Lower lobe of right lung (tissue), 2 donors: ENCODE data around the gene SORBS2. TPM values are rescaled to one million over a fixed set of nuclear protein-coding genes. Genes with fewer than 3 reads are reported as not detected.

Experiments used
- ATAC-seq, 2 donors: fragments of 200-7000 bp; cut with Tn5 transposase; one replicate each; pipeline ENCODE4 v1.9.1; 2020 to 2022; ENCODE audit warnings: mild to moderate bottlenecking in 2 of 2, moderate library complexity in 2 of 2
- DNase-seq: peaks from one replicate; pipeline ENCODE4 v3.0.0-alpha.2; 2020
- H3K27ac ChIP-seq: fragments of 200-600 bp; one replicate; pipeline ENCODE4 v1.8.0; 2022
- H3K27me3 ChIP-seq: fragments of 200-600 bp; one replicate; pipeline ENCODE4 v1.8.0; 2022; ENCODE audit warnings: low read depth
- H3K36me3 ChIP-seq: fragments of 200-600 bp; one replicate; pipeline ENCODE4 v1.8.0; 2022; ENCODE audit warnings: mild to moderate bottlenecking
- H3K4me1 ChIP-seq: fragments of 200-600 bp; one replicate; pipeline ENCODE4 v1.8.0; 2022
- H3K4me3 ChIP-seq: fragments of 200-600 bp; one replicate; pipeline ENCODE4 v1.8.0; 2022; ENCODE audit warnings: mild to moderate bottlenecking
- H3K9me3 ChIP-seq: fragments of 200-600 bp; one replicate; pipeline ENCODE4 v1.8.0; 2022
- intact Hi-C: fragments of 100-400 bp; cut with DNase I; formaldehyde crosslinking; loops from one replicate; pipeline ENCODE4 v1.11.0; 2022
- total RNA-seq: library from RNA; stranded (reverse); fragmentation: NEBNext Ultra II Directional; extraction: Animal tissue kit (Norgen Biotek cat#: 25700); gene quantifications from one replicate; pipeline ENCODE4 v1.2.1, GENCODE V29; 2021
- TF ChIP-seq, protein P1 (sequence below): fragments of 200-600 bp; IDR thresholded peaks from one replicate; pipeline ENCODE4 v1.8.0; 2022; ENCODE audit warnings: antibody characterized with exemption, mild to moderate bottlenecking
- donor health status: DM: no; HTN: yes; CAD: no; lungs with severe emphysema.

Gene SORBS2
- total RNA-seq, 1 donor from 2014 or later = 49.3 TPM

DNA sequence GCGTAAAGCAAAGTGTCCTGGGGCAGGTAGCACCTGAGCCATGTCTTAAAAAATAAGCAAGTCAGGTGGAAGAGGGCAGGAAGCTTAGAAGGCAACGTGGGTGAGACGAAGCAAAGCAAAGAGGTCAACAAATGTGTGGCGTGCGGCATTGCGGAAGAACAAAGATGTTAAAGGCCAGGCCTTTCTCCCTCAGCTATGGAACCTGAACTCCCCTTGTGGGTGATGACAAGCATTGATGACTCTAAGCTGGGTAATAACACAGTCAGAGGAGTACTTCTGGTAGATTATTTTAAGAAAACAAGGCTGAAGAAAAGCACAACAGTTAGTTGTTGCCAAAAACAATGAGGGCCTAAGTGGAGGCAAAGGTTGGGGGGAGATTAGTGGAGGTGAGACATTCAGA is 29.0 kb upstream of the SORBS2 start:
- ATAC-seq = no peak
- TF ChIP-seq, protein P1, sequence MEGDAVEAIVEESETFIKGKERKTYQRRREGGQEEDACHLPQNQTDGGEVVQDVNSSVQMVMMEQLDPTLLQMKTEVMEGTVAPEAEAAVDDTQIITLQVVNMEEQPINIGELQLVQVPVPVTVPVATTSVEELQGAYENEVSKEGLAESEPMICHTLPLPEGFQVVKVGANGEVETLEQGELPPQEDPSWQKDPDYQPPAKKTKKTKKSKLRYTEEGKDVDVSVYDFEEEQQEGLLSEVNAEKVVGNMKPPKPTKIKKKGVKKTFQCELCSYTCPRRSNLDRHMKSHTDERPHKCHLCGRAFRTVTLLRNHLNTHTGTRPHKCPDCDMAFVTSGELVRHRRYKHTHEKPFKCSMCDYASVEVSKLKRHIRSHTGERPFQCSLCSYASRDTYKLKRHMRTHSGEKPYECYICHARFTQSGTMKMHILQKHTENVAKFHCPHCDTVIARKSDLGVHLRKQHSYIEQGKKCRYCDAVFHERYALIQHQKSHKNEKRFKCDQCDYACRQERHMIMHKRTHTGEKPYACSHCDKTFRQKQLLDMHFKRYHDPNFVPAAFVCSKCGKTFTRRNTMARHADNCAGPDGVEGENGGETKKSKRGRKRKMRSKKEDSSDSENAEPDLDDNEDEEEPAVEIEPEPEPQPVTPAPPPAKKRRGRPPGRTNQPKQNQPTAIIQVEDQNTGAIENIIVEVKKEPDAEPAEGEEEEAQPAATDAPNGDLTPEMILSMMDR = no peak
- intact Hi-C loops = no loop called here
- no peak overlapping the region for H3K27ac ChIP-seq
- no peaks in the 10 kb centered on the region for H3K27me3 ChIP-seq
- H3K4me3 ChIP-seq = no peak overlapping the region
- no peaks in the 10 kb centered on the region for H3K36me3 ChIP-seq
- DNase-seq = no peak
- no peaks in the 10 kb centered on the region for H3K9me3 ChIP-seq
- peaks cover 30% of the 10 kb centered on the region for H3K4me1 ChIP-seq

DNA sequence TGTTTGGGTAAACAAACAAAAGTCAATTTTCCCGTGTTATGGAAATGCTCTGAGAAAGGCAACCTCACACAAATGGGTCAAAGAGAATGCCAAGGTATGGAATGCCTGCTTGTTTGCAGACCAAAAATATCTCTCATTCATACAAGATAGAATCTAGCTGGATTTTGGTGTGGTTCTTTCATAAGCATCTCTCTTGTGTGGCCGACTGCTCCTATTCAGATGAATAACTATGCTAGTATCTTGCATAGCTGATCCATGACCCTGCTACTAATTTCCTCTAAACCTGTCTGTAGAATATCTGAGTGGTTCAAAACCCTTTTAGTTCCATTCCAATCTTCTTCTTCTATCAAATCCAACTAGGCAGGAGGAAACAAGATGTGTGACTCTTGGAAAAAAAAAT is 28.2 kb upstream of the SORBS2 start:
- TF ChIP-seq, protein P1 = no peak
- intact Hi-C loops = no loop called here
- no peak for ATAC-seq
- H3K27ac ChIP-seq = no peak overlapping the region
- H3K9me3 ChIP-seq = no peaks in the 10 kb centered on the region
- no peak overlapping the region for H3K4me3 ChIP-seq
- H3K27me3 ChIP-seq = no peaks in the 10 kb centered on the region
- no peaks in the 10 kb centered on the region for H3K36me3 ChIP-seq
- DNase-seq = no peak
- H3K4me1 ChIP-seq = peaks cover 30% of the 10 kb centered on the region

- peaks cover 30% of the 10 kb centered on the region for H3K4me1 ChIP-seq
- no peak overlapping the region for H3K4me3 ChIP-seq
- H3K27me3 ChIP-seq = no peaks in the 10 kb centered on the region
- peak overlapping the region; percentile 15 for H3K27ac ChIP-seq
- ATAC-seq (no peak), DNase-seq (no peak)
- no peaks in the 10 kb centered on the region for H3K36me3 ChIP-seq
- no peaks in the 10 kb centered on the region for H3K9me3 ChIP-seq
- intact Hi-C loops = no loop called here
- TF ChIP-seq, protein P1 = no peak
These were observed 27.8 kb upstream of the SORBS2 start for GRCh38 chr4:185839770-185840169.

- Histone ChIP-seq H3K27me3 (no peaks in the 10 kb centered on the region), H3K4me3 (no peak overlapping the region), H3K9me3 (no peaks in the 10 kb centered on the region), H3K27ac (peak overlapping the region; percentile 15), H3K36me3 (no peaks in the 10 kb centered on the region), H3K4me1 (peaks cover 30% of the 10 kb centered on the region)
- intact Hi-C loops = no loop called here
- TF ChIP-seq, protein P1 = no peak
- peak; percentile 34 to 66 for ATAC-seq
- no peak for DNase-seq
These were observed 27.3 kb upstream of the SORBS2 start for GRCh38 chr4:185839194-185839712.

GRCh38 chr4:185838514-185839193 is 26.7 kb upstream of the SORBS2 start:
- Histone ChIP-seq H3K36me3 (no peaks in the 10 kb centered on the region), H3K9me3 (no peaks in the 10 kb centered on the region), H3K27me3 (no peaks in the 10 kb centered on the region), H3K4me3 (no peak overlapping the region), H3K27ac (no peak overlapping the region), H3K4me1 (peaks cover 30% of the 10 kb centered on the region)
- no peak for DNase-seq
- TF ChIP-seq, protein P1 = no peak
- peak in 1 of 2 donors; percentile 7 for ATAC-seq
- intact Hi-C loops = no loop called here
